ENCODE results near the gene TBL3.

- TF ChIP-seq CTCF (conservative IDR thresholded peaks at IDR 0.05; ENCODE audit: low read length) = no peak
- TF ChIP-seq EZH2phosphoT487 (IDR thresholded peaks at IDR 0.05; ENCODE audit: borderline replicate concordance, low read depth, low read length) = no peak
Observed at GRCh38 chr16:1958715-1959268, 13.1 kb upstream of the TBL3 start.
